Stimulated activated CD8-positive, alpha-beta memory T cell treated with anti-CD3 and anti-CD28 coated beads, Interleukin-15, amount 100 ng/mL, for 1 hour (primary cell): ENCODE results near the gene ANKRD60.

Source experiments
- DNase-seq: peaks from one replicate; pipeline ENCODE4 v3.0.0-alpha.2; 2020; ENCODE audit warnings: low read depth

ANKRD60 gene

DNA sequence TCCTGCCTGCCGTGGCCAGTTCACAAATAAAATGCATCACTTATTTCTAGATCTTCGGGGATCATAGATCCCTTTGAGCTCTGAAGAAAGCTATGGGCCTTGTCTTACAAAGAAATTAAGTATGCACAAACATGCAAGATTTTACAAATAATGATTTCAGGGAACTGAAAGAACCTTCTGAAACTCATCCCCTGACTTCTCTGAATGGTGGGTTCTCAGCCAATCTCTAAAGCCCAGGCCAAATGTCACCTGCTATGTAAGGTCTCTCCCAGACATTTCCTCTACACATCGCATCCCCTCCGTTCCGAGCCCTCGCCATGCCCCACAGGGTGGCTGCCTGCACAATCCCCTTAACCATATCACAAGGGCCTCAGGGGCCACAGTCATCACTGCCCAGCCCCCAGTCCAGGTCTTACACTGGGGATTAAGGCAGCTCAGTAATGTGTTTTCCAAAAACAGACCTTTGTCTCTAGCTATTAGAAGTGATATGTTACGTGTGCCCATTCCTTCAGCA lies 16.1 kb upstream of the ANKRD60 start:
- DNase-seq = no peak

DNA sequence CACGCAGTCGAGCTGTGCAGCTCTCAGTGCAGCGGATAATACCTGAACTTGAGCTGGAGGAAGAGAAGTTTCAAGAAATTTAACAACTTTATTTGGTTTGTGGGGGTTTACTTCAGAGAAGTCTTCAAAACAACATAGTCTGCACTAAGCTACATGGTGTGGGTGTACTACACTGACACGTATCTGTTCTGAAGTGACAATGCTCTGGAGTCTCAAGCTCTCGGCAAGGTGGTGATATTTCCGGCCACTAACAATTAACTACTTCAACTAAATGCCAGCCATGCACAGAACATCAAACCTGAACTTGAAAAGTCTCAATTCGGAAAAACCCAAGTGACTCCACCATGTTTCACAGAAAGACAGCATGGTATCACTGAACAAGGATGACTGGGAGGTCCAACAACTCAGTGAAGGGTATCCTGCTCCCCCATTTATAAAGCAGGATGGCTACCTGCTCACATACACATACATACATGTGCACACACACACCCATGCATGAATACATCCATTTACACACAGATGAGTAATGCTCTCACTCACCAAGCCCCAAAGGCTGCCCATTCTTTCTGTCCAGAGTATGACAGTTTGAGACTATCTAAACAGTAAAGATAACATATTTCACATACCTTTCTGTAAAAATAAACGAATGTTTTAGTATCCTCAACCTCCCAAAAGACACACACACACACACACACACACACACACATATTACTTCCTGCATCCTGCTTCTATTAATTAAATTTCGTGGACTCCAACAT lies 15.4 kb upstream of the ANKRD60 start:
- no peak for DNase-seq

DNA sequence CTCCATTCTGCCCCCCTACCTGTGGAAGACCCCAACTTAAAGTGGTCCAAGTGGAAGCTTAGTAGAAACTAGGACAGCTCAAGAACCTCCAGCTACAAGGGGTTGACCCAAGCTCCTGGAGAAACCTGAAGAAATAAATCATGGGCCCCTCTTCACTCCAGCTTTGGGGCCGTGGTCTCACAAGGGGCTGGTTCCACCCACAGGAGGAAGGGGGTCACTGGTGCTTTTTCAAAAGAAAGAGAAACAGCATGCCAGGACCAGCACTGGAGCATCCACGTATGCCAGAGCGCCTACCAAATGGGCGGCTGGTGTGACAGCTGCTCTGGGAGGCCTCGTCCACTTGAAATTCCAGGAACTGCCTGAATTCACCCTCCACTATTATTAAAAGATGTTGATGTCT lies 14.4 kb upstream of the ANKRD60 start:
- no peak for DNase-seq

DNA sequence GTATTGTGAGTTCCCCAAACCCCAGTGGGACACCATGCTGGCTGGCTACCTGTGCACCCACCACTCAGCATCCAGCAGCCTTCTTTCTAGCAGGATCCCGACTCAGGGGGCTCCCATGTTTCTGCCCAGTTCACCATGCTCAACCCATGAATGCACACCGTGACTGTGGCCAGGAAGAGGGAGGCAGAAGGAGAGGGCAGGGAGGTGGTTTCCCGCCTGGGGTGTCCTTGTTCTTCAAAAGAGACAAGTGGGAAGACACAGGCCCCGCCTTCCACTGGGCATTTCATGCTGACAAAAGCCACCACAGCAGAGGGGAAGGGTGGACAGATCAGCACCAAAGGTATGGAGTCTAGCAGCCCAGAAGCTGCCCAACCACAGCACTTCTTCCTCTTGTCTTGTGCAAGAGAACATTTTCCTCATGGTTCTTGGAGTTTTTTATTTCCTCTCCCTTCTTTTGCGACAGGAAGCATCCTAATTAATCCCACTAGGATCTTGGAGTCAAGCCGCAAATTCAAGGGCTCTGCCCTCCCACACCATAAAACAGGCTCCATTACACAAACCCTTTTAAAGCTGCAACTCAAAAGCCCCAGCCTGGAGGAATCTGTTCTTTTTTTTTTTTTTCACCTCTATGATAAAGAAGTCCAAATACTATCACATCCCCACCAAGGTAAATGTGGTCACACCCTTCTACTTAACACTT lies 13.5 kb upstream of the ANKRD60 start:
- DNase-seq = no peak

DNA sequence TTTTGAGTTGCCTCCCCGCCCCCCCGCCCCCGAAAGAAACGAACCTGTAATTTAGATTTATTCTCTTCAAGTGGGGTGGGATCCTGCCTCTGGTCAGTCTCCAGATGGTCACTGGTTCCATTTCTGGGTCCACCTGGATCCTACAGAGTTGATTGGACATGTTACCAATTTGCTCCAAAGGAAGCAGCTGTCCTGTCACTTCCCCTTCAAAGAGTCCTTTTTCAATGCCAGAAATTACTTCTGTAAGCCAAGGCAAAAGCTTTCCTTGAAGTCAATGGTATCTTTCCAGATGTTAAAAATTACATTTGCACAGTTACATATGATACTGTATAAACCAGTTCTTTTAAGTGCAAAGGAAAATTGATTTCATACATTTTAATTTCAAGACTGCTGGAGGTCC lies 12.0 kb upstream of the ANKRD60 start:
- no peak for DNase-seq

DNA sequence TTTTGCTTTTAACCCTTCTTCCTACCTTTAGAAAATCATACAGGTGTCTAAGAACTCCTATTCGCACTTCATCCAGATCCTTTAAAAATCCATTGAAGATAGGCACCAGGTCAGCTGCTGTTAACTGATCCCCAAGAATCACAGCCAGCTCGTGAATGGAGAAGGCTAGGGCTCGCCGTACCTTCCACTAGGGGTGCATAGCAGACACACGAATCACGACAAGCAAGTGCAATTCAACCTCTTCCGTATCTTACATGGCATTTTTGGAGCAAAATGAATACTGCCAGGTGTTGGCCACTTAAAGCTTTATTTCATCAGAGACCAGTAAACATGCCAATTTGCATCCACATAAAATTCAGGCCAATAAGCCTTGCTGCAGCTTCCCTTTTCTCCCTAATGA lies 10.8 kb upstream of the ANKRD60 start:
- no peak for DNase-seq

DNA sequence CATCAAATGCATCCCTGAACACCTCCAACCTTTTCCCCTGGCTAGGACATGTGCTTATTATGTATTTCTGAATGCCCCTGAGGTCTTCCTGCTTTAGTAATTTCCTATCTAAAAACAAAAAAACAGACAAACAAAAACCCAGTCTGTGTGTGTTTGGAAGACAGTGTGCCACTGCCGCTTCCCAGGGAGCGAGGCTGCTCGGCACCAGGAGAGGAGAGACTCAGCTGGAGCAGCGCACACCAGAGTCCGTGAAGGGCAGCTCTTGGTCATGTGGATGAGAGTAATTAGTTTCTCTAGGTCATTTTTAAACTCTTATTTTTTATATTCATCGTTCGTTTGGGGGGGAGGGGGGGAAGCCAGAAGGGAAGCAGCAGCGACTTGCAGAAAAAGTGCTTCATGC lies 10.0 kb upstream of the ANKRD60 start:
- no peak for DNase-seq

DNA sequence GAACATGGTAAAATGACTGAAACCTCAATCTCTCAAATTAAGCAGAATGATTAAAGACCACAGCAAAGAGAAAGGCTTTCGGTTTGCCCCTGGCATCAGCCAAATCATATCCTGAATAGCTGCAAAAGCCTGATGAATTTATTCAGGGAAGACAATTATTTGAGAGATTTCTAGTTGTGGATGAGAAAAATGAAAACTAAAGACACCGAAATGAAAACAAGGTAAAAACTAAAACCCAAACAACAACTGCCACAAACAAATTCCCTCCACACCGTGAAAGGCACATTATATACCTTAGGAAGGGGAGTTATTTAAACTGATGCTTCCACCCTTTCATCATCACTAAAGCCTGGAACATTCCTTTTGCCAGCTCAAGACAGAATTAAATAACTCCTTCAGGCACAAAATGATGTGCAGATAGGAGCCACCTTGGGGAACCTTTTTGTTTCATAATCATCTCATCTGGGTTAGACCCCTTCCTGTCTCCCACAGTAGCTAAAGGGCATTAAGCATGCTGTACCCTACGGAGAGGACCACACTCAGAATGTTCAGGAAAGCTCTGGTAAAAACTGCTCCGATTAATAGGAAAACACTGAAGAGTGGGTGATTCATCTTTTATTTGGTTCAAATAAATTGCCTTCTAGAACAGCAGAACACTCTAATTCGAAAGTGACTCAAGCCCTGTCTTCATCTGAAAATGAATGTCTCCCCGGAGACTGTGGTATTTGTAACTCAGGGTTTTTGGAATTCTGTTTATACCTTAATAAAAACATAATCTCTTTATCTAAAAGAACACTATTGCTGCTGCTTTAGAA lies 9.1 kb upstream of the ANKRD60 start:
- no peak for DNase-seq

DNA sequence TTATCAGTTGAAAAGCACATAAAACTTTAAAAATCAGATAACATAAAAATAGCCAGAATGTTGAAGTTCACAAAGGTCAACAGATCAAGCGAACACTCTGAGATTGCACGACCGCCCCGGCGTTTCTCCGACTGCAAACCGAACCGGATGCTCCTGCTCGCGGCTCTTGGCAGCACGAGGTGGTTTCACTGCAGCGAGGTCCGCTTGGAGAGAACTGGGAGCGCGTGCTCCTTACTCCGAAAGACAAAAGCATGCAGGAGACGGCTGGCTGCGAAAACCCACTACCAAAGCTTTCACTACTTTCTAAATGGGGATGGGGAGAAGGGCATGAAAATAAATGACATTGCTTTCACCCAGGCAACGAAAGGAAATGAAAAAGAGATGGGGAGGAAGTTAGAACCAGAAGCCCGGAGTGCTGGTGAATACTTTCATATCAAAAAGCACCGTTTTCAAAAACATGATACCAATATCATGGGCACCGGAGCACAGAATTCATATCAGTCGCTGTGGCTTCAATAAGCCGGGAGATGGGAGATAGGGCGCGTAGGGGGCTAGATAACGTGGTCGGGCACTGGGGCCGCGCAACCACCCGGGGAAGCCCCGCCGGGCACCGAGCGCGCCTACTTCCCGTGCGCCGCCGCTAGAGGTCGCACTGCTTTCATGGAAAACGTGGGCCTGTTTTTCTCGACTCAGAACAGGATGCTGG lies 8.3 kb upstream of the ANKRD60 start:
- peak; percentile 75 for DNase-seq

DNA sequence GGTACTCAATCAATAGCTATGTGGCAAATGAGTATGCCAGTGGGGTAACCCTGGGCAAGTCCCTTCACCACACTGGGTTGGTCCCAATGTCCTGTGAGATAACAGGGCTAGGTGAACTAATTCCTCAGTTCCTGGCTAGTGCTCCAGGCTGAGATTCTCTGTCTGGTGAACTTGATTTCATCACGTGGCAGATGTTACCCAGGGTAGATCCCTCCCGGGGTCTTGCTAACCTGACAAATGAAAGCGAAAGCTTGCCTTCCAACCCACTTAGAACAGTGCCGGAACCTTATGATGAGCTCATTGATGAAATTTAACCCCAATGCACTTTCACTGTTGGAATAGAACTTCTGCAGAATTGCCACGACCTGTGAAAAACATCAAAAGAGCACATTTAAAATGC lies 6.6 kb upstream of the ANKRD60 start:
- no peak for DNase-seq

DNA sequence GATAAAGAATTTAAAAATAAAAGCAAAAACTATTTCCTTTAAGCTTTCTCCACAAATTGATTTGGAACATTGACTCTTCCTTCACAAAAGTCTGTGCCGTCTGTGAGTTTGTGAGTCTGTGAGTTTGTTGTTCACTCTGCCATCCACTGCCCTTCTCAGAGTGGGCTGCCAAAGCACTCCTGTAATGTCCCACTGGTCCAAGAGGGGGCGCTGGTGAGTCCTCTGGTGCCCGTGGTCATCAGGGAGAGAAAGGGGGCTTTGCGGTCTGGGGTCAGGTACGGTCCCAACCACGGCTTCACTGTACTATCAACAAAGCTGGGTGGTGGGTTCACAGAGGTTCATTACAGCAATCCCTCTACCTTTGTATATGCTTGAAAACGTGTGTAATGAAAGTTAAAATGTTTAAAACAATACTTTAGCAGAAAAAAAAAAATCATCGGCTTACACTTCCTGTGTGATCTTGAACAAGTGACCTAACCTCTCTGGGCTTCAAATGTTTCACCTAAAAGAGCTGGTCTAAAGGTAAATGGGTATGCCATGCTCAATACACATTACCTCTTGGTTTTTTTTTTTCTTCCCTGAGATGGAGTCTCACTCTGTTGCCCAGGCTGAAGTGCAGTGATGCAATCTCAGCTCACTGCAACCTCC lies 5.6 kb upstream of the ANKRD60 start:
- DNase-seq = peak; percentile 27

DNA sequence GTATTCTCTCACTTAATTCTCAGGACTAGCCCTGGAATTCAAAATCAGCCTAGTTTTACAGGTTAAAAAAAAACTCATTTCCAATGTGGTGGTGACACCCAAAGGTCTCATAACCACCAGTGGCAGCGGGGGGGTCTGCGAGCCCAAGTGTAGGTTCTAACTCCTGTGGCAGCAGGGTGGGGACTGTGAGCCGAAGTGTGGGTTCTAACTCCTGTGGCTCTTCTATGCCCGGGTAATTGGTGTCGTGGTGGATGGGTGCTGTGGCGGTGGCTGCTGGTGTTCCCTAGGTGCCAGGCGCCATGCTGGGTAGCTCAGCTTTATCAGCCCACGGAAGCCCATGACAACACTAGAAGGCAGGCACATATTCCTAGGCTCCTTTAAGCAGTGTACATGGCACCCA lies 4.9 kb upstream of the ANKRD60 start:
- no peak for DNase-seq

DNA sequence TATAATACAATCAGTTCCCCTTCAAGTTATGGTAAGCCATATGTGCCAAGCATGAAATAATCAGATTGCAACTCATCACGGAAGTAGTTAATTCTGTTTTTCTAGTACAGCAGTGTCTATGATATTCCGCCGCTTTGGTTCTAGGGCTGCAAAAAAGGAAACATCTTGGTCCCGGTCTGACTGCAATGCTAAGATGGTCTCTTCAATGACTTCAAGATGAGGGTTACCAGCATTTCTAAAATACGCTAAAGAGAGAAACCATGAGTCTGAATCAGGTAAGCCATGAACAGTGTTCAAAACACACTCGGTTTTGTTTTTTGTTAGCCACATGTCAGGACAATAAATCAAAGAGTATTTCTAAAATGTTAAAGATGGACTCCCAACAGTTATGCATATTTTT lies 3.2 kb upstream of the ANKRD60 start:
- no peak for DNase-seq

DNA sequence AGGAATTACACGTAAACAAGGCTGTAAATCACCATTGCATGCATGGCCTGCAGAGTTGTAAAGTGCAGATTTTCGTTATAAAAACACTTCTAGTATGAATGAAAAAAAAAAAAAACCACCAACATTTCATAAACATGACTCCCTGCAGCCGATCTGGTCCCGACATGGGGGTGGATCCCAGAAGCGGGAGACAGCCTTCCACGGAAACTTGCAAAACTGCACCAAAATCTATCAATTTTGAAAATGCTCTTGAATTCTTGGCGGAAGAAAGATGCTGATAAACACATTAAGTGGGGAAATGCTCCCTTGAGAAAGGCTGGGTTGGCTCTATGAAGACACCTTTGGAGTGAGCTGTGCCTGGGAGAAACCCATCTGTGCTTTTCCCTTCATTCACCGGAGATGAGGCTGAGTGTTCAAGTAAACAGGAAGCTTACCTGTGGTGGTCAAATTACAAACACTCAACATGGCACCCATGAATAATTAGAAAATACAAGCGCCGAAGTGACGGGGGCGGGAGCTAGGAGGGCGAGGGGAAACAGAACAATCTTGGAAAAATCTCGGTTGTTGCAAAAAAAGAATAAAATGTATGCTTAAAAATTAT lies 845 bp upstream of the ANKRD60 start:
- DNase-seq = no peak

DNA sequence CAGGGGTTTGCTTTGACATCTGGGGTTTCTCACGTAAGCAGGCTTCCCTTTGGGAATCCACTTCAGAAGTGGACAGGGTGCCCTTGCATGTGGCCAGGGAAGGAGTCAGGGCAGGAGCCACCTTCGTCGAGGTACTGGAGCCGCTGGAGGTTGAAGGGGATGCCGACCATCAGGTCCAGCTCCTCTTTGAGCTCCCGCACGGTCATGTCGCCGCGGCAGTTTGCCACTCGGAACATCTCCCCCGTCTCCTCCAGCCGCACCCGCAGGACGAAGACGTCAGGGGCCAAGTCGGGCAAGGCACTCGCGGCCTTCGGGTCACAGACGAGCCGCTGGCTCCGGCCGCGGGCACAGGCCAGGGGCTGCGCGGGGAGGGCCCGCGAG lies 360 bp downstream of the ANKRD60 start:
- DNase-seq = no peak

DNA sequence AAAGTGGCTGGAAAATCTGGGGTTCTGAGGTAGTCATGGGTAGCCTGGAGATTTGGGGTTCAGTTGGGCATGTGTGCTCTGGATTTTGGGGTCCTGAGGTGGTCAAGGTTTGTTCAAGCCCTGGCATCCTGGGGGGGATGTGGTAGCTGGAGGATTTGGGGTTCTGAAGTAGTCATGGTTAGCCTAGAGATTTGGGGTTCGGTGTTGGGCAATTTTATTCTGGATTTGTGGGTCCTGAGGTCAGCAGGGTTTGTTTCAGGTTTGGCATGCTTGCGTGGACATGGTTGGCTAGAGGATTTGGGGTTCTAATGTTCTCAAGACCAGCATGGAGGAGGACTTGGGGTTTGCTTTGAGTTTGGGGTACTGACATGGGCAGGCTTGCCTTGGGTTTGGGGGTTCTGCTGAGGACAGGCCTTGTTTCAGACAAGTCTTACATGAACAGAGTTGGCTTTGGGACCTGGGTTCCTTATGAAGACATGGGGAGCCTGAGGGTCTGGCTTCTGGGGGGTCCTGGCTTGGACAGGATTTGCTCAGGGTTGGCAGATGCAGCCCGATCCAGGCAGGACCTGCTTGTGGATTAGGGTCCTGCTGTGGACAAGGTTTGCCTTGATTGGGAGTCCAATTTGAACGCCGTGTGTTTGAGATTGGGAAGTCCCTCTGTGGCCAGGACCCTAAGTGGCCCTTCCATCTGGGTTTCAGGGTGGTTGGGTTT lies 906 bp downstream of the ANKRD60 start:
- no peak for DNase-seq

DNA sequence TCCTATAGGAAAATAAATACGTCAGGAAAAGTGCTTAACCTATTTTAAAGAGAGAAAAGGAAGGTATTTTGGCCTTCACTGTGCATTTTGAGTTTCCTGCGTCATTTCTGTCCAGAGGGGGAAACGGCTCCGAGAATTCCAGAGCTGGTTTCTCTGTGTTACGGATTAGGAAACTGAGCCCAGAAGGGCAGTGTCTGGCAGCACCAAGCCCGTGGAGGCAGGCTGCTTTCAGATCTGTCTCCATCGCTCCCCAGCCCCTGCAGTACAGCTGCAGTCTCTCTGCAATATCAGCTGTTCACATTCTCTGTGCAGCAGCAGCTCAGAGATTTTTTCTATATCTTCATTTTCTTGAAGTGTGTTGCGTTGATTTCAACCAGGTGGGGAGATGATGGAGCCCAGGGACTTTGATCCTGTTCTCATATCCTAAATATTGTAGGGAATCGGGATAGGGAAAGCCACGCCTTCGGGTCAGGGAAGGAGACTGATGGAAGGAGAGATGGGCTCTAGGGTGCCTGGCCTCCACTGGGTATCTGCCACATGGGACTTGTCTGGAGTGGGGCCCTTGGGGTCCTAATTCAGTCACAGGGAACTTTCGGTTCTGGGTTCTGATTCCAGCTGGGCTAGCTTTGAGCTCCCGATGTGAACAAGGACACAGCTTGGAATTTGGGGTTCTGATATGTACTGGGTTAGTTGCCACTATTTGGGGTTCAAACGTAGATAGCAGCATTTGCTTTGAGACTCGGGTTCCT lies 2.8 kb downstream of the ANKRD60 start:
- no peak for DNase-seq

DNA sequence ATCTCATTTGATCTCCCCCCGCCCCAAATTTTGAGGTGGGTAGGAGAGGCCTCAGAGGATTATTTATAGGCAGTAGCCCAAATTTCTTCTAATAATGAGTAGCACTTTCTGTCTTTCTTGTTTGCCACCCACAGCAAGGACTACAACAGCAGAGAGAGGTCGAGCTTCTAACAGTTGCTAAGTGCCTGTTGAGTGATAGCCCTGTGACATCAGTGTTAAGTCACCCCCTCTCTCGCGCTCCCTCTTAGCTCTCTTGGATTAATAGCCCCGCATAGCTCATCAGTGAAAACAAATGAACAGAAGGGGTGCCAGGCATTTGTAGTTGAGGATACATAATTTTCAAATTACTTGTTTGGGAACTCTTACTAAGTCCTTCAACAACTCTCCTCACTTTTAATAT lies 3.5 kb downstream of the ANKRD60 start:
- DNase-seq = no peak

DNA sequence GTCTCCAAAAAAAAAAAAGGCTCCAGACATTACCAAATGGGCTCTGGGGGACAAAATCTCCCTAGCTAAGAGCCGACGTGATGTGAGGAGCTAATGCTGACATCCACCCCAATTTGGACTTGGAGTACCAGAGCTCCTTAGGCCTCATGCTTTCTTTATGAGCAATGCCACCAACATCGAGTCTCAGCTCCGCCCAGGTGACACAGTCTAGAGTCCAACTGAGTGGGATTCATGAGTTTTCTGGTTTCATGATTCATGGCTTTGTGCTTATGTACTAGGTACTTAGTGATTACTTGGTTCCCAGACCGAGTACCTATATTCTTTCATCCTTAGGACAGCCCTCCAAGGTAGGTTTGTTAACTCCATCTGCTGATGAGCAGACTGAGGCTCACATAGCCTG lies 4.4 kb downstream of the ANKRD60 start:
- DNase-seq = no peak
